Measurements from ENCODE around the gene FCER2.

FCER2 gene

DNA sequence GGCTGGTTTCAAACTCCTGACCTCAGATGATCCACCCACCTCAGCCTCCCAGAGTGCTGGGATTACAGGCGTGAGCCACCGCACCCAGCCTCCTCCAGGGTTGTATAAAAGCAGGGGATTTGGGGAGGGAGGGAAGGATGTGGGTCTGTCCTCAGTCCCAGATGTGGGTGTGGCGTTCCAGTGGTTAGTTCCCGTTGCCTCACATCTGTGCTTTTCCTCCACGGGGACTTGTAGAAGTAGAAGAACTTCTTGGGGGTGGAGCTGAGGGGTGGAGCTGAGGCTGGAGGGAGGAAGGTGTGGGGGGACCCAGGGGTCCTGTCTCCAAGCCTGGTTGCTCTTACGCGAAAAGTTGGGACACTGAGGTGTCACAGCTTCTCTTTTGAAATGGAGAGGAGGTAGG lies 25.6 kb downstream of the FCER2 start:
- DNase-seq = no peak

DNA sequence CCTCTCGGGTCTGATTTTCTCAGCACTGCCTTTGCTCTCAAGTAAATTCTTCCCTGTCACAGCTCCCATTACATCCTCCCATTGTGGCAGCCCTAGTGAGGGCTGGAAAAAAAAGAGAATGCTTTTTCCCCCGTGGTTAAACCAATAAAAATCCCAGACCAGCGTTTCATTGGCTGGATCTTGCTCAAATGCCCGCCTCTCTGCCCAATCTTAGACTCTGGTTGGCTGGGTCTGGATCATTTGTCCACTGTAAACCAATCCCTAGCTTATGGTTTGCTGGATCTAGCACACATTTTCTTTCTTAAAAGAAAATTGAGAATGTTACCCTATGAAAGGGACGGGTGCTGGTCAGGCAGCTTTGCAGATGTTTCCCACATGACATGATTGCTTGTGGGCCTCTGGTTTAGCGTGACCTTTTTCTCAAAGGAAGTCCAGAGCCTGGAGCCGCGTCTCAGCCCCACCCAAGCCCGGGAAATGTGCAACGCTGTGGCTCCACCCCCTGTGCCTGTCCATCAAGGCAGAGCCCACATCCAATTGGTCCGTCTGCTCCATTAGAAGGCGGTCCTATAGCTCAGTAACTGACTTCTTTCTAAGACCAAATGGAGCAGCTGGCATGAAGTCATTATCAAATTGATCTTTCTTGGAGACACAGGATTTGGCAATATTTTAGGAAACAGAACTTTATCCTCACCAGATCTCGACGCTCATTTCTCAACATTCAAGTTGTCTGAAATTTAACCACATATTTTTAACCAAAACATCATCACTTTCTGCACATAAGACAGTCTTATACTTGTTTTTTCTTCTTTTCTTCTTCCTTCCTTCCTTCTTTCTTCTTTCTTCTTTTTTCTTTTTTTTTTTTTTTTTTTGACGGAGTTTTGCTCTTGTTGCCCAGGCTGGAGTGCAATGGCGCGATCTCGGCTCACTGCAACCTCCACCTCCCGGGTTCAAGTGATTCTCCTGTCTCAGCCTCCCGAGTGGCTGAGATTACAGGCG lies 27.6 kb downstream of the FCER2 start:
- DNase-seq = no peak

DNA sequence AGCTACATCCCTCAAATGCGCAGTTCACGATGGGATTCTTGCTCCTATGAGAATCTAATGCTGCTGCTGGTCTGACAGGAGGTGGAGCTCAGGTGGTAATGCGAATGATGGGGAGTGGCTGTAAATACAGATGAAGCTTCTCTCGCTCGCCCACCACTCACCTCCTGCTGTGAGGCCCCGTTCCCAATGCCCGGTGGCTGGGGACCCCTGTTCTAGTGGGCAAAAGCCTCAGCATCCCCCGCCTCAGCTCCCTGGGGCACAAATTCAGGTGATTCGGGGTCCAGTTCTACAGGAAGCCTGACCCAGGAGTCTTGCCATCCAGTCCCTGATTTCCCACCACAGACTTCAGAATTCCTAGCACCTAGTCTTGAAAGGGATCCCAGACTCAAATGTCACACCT lies 29.4 kb downstream of the FCER2 start:
- no peak for DNase-seq

DNA sequence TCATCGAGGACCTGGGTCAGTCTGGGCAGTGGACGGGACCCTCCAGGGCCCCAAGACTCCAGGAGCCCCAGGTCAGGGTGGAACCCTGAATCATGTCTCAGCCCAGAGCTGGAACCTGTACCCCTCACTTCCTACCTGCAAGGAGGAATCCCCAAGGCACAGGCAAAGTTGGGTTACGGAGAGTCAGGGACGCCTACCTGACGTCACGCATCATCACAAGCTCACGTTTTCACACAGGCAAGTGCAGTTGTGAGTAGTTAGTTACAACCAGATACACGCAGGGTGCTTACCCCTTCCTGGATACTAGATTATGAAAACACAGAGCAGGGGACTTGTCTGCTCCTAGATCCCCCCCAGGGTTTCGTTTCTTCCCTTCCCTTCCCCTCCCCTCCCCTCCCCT lies 31.1 kb downstream of the FCER2 start:
- DNase-seq = no peak

DNA sequence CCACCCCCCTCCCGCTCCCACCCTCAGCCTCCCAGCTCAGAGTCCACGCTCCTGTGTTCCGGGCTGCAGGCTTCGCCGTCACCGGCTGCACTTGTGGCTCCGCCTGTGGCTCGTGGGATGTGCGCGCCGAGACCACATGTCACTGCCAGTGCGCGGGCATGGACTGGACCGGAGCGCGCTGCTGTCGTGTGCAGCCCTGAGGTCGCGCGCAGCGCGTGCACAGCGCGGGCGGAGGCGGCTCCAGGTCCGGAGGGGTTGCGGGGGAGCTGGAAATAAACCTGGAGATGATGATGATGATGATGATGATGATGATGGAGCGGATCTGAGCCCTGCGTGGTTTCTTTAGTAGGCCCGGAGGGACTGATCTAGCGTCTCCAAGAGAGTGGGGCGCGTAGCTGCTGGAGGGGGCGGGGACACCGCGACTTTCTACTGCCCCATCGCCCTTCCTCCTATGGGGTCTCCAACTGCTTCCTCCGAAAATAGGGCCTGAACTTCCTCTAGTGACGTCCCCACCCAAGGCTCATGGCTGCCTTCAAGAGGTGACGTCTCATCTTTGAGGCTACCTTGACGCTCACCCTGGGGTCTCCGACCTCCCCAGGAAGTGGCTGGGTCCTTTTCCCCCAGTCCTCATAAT lies 31.7 kb downstream of the FCER2 start:
- DNase-seq = no peak

DNA sequence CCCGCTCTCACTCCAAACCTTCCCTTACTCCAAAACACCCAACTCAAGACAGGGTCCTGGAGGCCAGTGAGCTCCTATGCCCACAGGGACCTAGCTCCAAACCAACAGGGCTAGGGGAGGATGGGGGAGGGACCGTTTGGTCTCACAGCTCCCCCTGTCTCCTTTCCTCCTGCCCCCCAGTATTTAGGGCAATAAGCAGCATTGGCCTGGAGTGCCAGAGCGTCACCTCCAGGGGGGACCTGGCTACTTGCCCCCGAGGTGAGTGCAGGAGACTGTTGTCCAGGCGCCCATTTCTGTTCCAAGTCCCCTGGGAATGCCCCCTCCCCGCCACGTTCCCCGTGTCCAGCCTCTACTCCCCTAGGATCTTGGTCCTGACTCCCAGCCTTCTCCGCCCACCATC lies 32.3 kb downstream of the FCER2 start:
- DNase-seq = no peak

DNA sequence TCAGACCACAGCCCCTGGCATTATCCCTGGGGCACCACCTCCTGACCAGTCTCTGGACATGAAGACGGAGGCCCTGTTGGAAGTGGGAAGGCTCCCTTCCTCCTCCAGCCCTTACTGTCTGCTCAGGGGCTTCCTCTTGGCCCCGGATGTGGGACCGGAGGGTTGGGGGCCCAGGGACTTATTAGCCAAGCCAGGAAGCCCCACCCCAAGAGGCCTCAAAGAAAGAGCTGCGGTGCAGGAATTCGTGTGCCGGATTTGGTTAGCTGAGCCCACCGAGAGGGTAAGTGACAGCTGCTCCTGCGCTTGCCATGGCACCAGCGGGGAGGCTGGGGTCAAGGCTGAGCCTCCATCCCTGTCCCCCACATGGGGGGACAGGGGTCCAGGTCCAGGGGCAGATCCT lies 33.1 kb downstream of the FCER2 start, which contains the start of gene RETN:
Gene RETN (plus strand): TSS at position 208 of the 400 bp plus-strand sequence. CDS start 278 bp downstream, outside the sequence.
- no peak for DNase-seq

DNA sequence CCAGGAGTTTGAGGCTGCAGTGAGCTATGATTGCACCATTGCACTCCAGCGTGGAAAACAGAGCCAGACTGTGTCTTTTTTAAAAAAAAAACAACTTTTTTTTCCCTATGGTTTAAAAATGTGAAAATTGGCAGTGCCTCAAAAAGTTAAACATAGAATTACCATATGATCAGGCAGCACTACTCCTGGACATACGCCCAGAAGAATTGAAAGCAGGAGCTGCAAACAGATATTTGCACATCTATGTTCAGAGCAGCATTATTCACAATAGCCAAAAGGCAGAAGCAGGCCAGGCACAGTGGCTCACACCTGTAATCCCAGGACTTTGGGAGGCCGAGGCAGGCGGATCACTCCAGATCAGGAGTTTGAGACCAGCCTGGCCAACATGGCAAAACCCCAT lies 36.9 kb downstream of the FCER2 start:
- no peak for DNase-seq

DNA sequence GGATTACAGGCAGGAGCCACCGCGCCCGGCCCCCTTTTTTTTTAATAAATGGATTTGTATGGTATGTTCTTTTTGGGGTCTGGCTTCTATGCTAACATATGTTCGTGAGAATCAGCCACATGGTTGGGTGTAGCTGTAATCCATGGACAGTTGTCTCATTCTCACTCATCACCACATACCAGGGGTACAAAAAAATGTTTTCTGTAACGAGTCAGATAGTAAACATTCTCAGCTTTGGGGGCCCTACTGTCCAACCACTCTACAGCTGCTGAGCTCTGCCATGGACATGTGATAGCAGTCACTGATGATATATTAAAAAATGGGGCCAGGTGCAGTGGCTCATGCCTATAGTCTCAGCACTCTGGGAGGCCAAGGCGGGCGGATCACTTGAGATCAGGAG lies 38.2 kb downstream of the FCER2 start:
- no peak for DNase-seq

DNA sequence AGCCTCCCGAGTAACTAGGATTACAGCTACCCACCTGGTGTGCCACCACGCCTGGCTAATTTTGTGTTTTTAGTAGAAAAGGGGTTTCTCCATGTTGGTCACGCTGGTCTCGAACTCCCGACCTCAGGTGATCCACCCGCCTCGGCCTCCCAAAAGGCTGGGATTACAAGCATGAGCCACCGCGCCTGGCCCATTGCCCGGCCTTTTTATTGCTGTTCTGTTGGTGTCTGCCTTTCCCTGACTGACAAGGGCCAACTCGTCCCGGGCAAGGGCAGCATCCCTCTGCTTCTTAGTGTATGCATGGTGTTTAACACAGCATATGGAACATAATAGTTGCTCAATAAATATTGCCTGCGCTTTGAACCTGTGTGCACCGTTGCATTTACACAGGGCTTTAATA lies 39.3 kb downstream of the FCER2 start:
- no peak for DNase-seq

DNA sequence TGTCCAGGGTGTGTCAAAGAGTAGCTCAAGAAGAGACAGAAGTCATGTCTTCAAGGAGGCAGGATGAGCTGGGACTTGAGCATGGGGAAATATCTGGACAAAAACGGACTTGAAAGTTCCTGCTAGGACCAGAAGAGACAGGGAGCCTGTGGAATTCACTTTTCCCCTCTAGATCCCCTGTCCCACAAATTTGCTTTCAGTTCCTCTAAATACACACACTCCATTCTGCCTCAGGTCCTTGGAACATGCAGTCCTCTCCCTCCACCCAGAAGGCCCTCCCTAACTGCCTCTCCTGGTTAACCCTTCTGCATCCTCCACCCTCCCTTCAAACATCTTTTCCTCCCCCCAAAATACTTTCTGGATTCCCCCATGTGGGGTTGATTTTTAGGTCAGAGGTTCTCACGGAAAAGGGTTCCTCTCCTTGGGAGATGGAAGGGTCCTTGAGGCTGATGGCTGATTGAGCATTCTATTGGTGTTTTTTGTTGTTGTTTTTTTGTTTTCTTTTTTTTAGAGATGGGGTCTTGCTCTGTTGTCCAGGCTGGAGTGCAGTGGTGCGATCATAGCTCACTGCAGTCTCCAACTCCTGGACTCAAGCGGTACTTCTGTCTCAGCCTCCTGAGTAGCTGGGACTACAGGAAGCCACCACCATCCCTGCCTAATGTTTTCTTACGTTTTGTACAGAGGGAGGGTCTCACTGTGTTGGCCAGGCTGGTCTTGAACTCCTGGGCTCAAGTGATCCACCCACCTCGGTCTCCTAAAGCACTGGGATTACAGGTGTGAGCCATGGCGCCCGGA lies 40.0 kb downstream of the FCER2 start:
- DNase-seq = no peak

DNA sequence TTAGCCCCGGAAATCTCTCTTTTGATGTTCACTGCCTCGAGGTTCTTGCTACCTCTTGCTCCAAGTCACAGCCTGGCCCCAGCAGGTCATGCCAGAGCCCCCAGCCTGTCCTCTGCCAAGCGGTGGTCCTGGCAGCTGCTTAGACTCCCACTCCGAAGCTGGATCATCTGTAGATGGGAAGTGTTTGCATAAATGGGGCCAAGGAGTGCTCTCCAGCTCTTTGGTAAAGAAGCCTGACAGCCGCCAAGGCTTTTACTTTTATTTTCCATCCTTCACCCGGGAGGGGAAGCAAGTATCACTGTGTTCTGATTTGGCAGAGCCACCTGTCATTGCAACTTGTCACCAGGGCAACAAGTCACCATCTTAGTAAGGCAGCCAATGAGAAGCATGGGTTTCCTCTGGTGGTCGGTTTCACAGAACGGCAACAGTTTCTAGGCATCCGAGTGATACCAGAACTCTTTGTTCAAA lies 43.7 kb downstream of the FCER2 start:
- DNase-seq = no peak

DNA sequence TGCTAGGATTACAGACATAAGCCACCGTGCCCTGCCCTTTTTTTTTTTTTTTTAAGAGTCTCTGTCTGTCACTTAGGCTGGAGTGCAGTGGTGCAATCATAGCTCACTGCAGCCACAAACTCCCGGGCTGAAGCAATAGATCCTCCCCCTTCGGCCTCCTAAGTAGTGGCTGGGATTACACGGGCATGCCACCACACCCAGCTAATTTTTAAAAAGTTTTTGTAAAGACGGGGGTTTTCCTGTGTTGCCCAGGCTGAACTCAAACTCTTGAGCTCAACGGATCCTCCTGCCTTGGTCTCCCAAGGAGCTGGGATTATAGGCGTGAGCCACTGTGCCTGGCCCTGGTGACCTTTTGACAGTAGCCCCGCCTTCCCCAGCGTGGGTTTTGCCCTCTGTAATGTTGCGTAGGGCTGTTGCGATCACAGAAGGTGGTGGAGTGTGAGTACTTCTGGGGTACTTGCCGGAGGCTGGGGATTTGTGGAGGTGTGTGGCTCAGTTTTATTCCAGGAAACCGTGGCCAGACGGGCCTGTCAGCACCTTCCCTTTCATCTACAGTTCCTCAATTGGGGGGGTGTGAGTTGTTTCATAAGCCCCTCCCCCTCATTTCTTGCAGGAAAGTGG lies 44.7 kb downstream of the FCER2 start:
- no peak for DNase-seq

DNA sequence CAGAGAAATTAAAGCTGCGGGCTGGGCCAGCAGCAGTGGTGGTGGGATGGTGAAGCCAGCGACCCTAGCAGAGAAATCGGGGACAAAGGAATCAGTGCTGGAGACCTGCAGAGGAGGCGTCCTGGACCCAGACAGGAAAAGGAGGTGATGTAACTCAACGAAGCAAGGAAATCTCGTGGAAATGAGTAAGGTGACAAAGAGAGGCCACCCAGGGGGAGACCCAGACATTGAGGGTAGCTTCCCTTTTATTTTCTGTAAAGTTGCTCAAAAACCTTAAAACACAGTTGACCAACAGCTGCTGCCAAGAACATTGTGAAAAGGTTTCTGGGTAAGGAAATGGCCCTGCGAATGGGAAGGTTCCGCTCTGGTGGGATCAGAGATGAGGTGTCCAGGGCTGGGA lies 46.4 kb downstream of the FCER2 start:
- DNase-seq = no peak

DNA sequence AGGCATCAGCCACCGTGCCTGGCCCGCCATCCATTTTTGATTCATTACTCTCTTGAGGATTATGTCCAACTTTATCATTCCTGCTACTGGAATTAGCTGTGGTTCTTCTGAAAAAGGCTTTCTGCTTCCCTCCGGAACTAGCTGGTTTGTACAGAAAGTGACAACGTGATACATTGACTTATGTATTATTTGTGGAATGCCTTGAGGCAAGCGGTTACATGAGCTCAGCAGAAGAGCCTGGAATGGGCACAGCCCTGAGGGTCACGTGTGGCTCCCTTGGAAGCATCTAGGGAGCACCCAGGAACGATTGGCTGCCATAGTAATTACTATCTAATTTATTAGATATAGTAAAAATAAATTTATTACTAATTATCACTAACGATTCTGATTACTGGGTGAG lies 47.5 kb downstream of the FCER2 start:
- no peak for DNase-seq

DNA sequence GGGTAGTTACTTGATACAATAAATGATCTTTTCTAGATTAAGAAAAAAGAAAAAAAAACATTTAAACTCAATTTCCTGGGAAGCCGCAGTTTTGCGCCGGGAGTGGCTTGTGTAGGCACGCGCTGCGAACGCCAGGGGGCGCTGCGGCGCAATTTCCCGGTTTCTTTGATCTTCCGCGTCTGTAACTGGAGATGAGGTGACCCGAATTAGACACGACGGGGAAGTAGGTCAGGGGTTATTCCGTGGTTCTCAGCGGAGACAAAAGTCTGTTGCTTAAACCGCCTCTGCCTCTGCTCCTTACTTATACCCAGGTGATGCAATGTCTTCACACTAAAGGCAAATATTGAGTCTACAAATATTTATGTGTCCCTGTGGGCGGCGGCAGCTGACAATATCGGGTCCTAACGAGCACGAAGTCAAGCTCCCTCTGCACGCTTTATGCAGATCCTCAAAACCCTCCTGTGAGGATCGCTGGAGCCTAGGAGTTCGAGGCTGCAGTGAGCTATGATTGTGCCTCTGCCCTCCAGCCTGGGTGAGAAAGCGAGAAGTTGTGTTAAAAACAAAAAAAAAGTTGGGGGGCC lies 49.8 kb downstream of the FCER2 start:
- DNase-seq = peak; percentile 74

DNA sequence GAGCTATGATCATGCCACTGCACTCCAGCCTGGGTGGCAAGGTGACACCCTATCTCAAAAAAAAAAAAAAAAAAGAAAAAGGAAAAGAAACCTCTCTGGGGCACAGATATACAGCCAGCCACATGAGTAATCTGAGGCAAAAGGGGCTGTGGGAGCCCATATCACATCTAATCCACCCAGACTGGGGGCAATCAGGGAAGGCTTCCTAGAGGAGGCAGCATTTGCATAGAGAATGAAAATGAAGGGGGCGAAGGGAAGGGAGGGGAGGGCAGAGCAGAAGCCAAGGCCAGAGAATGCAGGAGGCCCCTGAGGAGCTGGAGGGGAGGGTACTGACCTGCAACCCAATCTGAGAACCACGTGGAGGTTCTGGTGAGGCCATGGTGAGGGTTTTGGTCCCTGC lies 51.8 kb downstream of the FCER2 start:
- no peak for DNase-seq

DNA sequence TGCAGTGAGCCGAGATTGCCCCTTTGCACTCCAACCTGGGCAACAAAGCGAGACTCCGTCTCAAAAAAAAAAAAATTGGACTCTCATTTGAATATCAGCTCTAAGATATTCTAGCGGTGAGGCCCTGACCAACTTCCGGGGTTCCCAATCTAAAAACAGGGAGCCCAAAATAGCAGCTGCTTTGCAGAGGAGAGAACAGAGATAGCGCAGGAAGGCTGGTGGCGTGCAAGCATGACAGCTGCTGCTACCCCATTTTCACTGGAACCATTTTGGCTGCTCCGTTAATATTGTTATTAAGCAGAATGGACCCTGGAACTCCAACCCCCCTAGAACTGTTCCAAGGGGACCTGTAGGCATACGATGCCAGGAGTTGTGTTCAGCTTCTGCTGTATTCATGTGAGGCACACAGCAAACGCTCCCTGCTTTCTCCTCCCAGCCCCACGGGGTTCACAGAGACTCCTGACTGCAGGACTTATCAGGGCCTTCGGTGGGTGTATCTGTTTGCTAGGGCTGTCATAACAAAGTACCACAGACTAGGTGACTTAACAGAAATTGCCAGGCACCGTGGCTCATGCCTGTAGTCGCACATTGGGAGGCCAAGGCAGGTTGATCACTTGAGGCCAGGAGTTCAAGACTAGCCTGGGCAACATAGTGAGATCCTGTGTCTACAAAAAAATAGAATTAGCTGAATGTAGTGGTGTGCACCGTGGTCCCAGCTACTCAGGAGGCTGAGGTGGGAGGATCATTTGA lies 53.5 kb downstream of the FCER2 start:
- no peak for DNase-seq

DNA sequence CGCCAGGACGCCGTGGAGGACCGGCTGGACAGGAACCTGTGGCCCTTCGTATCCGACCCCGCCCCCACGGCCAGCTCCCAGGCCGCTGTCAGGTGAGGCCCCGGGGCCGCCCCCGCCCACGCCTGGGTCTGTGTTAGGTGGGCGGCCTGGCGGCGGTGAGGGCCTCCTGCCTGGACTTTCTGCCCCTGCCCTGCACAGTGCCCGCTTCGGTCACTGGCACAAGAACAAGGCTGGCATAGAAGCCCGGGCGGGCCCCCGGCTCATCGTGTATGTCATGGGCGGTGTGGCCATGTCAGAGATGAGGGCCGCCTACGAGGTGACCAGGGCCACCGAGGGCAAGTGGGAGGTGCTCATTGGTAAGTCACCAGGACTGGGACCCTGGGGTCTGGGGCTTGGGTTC lies 54.8 kb downstream of the FCER2 start:
- DNase-seq = no peak

DNA sequence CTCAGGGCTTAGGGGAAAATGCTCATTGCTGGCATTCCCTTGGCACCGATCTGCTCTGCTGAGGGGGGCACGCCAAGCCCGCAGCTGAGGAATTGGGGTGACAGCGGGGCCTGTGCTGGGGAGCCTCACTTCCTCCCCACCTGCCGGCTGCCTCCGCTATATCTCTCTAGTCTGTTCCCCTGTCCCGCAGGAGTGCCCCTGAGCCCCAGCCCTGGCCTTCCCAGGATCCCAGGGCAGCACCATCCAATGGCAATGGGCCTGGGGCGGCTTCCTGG lies 55.6 kb downstream of the FCER2 start:
- no peak for DNase-seq

DNA sequence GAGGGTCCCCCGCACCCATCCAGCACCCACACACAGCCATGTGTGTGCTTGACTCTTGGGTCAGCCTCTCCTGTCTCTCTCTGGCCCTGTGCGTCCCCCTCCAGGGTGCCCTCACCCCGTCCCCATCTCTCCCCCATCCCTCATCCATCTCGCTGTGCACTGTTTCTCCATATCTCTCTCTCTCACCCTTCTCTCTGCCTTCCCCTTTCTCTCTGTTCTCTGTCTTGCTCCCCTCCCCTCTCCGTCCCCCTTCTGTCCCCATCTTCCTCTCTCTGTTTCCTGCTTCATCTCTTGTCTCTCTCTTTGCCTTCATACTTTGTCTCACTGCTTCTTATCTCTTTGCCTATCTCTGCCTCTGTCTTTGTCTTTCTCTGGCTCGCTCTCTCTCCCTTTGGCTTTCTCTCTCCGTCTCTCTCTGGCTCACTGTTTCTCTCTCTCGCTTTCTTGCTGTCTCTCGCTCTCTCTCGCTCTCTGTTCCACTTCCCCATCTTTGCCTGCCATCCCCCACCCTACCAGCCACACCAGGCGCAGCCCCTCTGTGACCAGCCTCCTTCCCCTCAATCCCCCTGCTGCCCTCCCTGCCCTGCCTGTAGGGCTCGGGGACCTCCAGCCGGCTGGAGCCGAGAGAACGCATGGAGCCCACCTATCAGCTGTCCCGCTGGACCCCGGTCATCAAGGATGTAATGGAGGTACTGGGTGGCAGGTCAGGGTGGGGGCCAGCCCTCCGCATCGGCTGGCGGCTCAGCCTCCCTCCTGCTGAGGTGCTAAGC lies 56.1 kb downstream of the FCER2 start:
- DNase-seq = no peak
